Measurements from ENCODE around the gene LAMTOR2.

Gene LAMTOR2

DNA sequence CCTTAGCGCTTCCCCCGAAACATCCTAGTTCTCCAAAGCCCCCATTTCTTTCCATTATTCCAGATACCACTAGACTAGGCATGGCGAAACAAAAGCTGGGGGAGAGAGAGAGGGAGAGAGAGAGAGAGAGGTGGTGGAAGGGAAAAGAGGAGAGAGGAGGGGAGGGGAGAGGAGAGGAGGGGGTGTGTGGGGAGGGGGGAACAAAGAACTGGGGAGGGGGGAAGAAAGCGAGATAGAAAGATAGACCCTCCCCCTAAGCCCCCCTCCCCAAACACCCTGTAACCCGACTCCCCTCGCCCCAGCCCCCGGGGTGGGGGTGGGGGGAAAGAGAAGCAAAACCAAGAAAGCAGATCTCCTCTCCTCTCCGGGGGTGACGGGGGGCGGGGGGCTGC, 27.3 kb downstream of the LAMTOR2 start:
- H3K4me2 ChIP-seq (ENCODE audit: low read depth, low read length), result peak overlapping the region; percentile 99
- H3K27ac ChIP-seq (ENCODE audit: low read length), result no peak overlapping the region
- H3K4me3 ChIP-seq (ENCODE audit: low read length), result peak overlapping the region; percentile 90
- peak overlapping the region; percentile 31; the same call in 1 of the 2 replicates for H3K9ac ChIP-seq (ENCODE audit: low read length)
- peaks cover 54% of the 10 kb centered on the region for H3K27me3 ChIP-seq (replicated peaks; ENCODE audit: insufficient read depth, low read length)
- no peaks in the 10 kb centered on the region for H3K9me2 ChIP-seq (replicated peaks; ENCODE audit: insufficient read depth, low read length)
- H4K20me1 ChIP-seq (ENCODE audit: insufficient read depth, low read length), result no peaks in the 10 kb centered on the region
- no peaks in the 10 kb centered on the region for H3K36me3 ChIP-seq (replicated peaks; ENCODE audit: insufficient read depth, low read length)
- H2AFZ ChIP-seq (ENCODE audit: low read length), result peak overlapping the region; percentile 98
- DNase-seq, result no peak
- TF ChIP-seq EZH2phosphoT487 (IDR thresholded peaks at IDR 0.05; ENCODE audit: low read length) (no peak), CTCF (IDR thresholded peaks at IDR 0.05; ENCODE audit: low read length) (no peak), EZH2 (optimal IDR thresholded peaks at IDR 0.05; ENCODE audit: low read depth, low read length) (no peak)
- H3K9me3 ChIP-seq (replicated peaks; ENCODE audit: insufficient read depth, low read length), result no peaks in the 10 kb centered on the region
- no peaks in the 10 kb centered on the region for H3K79me2 ChIP-seq (ENCODE audit: low read length)
- H3K4me1 ChIP-seq (ENCODE audit: low read length), result peaks cover 5% of the 10 kb centered on the region
- no peaks in the 10 kb centered on the region for H3F3A ChIP-seq (ENCODE audit: insufficient read depth, low read length)

DNA sequence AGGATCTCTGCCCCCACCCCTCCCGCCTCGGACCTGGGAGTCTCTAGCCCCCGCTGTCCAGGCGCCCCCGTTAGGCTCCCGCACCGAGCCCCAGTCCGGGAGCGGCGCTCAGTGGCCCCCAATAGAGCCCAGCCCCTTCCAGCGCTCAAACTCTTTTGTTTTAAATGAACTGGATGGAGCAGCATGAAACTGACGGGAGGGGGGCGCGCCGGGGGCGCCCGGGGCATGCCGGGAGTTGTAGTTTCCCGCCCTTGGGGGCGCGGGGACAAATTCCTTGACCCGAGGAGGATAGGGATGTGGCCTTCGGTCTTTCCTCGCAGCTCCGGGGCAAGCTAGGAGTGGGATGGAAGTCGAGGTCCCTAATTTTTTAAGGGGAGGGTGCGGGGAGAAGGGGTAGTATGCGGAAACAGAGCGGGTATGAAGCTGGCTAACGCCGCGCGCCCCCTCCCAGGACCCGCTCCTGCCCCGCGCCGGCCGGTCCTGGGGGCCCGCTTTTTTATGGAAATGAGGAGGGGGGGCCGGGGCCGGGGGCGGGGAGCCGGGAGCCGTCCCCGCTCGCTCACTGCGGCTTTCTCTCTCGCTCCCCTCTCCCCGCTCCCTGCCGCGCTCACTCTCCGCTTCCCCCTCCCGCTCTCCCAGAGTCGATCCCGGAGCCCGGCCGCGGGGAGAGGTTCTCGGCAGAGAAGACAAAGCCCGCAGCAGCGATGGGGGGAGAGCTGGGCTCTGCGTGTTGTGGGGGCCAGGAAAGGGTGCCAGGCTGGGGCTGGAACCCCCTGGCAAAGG, 27.9 kb downstream of the LAMTOR2 start, which contains the start of gene MEX3A:
MEX3A (minus strand) TSS at position 157 of the 783 bp plus-strand sequence. CDS start 467 bp downstream, outside the sequence.
- no peaks in the 10 kb centered on the region for H3F3A ChIP-seq (ENCODE audit: insufficient read depth, low read length)
- peaks cover 5% of the 10 kb centered on the region for H3K4me1 ChIP-seq (ENCODE audit: low read length)
- H3K4me3 ChIP-seq (ENCODE audit: low read length), result peak within 1 kb of the TSS; percentile 90
- no peak within 1 kb of the TSS for H3K27ac ChIP-seq (ENCODE audit: low read length)
- no peaks in the 10 kb centered on the region for H3K79me2 ChIP-seq (ENCODE audit: low read length)
- H2AFZ ChIP-seq (ENCODE audit: low read length), result peak within 1 kb of the TSS; percentile 98
- no peak for TF ChIP-seq EZH2phosphoT487 (IDR thresholded peaks at IDR 0.05; ENCODE audit: low read length)
- TF ChIP-seq CTCF (IDR thresholded peaks at IDR 0.05; ENCODE audit: low read length), result no peak
- TF ChIP-seq EZH2 (optimal IDR thresholded peaks at IDR 0.05; ENCODE audit: low read depth, low read length), result no peak
- H3K27me3 ChIP-seq (replicated peaks; ENCODE audit: insufficient read depth, low read length), result peaks cover 53% of the 10 kb centered on the region
- peak; percentile 65 for DNase-seq
- no peaks in the 10 kb centered on the region for H3K9me3 ChIP-seq (replicated peaks; ENCODE audit: insufficient read depth, low read length)
- H3K9me2 ChIP-seq (replicated peaks; ENCODE audit: insufficient read depth, low read length), result no peaks in the 10 kb centered on the region
- H4K20me1 ChIP-seq (ENCODE audit: insufficient read depth, low read length), result no peaks in the 10 kb centered on the region
- H3K9ac ChIP-seq (ENCODE audit: low read length), result peak within 1 kb of the TSS; percentile 31; the same call in 1 of the 2 replicates
- H3K4me2 ChIP-seq (ENCODE audit: low read depth, low read length), result peak within 1 kb of the TSS; percentile 99
- H3K36me3 ChIP-seq (replicated peaks; ENCODE audit: insufficient read depth, low read length), result no peaks in the 10 kb centered on the region

DNA sequence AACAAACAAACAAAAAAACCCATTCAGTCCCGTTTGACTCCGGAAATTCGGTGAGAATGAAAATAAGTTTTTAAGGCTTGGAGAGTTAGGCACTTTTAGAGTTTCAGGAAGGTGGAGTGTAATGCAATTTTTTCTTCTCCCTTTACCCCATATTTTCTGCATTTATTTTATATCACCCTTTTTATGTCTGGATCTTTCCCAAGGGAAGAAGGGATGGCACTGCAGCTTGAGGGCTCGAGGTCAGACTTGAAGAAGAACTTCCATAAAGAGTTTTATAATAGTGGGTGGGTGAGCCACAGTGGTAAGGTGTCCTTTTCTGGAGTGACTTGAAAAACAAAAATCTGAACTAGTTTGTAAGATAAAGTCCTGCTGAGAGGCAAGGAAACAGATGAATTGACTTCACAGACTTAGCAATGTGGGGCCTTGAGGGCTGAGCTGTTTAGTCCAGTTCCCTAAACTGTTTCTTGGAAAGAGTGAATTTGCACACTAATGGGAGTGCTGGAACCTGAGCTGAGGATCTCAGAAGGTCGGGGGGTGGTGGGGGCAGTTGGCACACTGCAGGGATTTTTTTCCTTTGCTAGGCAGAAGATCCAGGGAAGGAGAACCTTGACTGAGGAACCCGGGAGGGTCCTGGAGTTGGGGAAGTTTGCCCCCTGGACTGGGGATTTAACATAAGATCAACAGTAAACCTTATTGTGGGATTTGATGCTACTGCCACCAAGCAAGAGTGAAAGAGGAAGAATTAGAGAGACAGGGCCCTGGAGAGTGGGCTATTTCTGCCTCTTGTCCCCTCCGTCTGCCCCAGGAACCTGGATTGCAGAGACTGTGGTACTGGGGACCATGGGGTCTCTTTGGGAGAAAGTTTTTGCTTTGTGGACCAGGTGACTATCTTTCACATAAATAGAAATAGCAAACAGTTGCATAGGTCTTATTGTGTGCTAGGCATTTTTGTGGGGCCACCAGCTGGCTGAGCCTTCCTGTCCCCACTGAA, 29.5 kb downstream of the LAMTOR2 start:
- Histone ChIP-seq H3K36me3 (replicated peaks; ENCODE audit: insufficient read depth, low read length) (no peaks in the 10 kb centered on the region), H3K27ac (ENCODE audit: low read length) (no peak overlapping the region), H4K20me1 (ENCODE audit: insufficient read depth, low read length) (no peaks in the 10 kb centered on the region), H3F3A (ENCODE audit: insufficient read depth, low read length) (no peaks in the 10 kb centered on the region), H3K4me2 (ENCODE audit: low read depth, low read length) (no peak overlapping the region), H3K79me2 (ENCODE audit: low read length) (no peaks in the 10 kb centered on the region), H3K9ac (ENCODE audit: low read length) (no peak overlapping the region), H3K9me2 (replicated peaks; ENCODE audit: insufficient read depth, low read length) (no peaks in the 10 kb centered on the region), H3K9me3 (replicated peaks; ENCODE audit: insufficient read depth, low read length) (no peaks in the 10 kb centered on the region), H3K4me1 (ENCODE audit: low read length) (peaks cover 5% of the 10 kb centered on the region), H3K27me3 (replicated peaks; ENCODE audit: insufficient read depth, low read length) (peaks cover 38% of the 10 kb centered on the region), H3K4me3 (ENCODE audit: low read length) (no peak overlapping the region), H2AFZ (ENCODE audit: low read length) (no peak overlapping the region)
- no peak for TF ChIP-seq EZH2phosphoT487 (IDR thresholded peaks at IDR 0.05; ENCODE audit: low read length)
- no peak for TF ChIP-seq EZH2 (optimal IDR thresholded peaks at IDR 0.05; ENCODE audit: low read depth, low read length)
- no peak for TF ChIP-seq CTCF (IDR thresholded peaks at IDR 0.05; ENCODE audit: low read length)
- no peak for DNase-seq
